ENCODE measurements around the gene PRKCZ.

The PRKCZ gene

GRCh38 chr1:2049718-2050431 is at the start of gene PRKCZ:
Gene PRKCZ, plus strand, starts transcription at chr1:2050411. Its CDS starts 220 bp downstream, at chr1:2050631.
- DNase-seq = no peak

DNA sequence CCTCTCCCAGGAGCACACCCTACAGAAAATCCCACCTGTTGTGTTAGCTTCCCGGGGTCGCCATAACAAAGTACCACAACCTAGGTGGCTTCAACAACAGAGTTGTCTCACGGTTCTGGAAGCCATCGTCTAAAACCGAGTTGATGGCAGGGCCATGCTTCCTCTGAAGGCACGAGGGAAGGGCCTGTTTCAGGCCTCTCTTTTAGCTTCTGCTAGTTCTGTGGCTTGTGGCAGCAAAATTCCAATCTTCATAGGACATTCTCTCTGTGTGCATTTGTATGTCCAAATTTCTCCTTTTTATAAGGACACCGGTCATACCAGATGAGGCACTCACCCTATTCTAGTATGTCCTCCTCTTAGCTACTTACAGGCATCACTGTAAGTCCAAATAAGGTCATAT is 49.8 kb upstream of the PRKCZ start:
- DNase-seq = no peak

DNA sequence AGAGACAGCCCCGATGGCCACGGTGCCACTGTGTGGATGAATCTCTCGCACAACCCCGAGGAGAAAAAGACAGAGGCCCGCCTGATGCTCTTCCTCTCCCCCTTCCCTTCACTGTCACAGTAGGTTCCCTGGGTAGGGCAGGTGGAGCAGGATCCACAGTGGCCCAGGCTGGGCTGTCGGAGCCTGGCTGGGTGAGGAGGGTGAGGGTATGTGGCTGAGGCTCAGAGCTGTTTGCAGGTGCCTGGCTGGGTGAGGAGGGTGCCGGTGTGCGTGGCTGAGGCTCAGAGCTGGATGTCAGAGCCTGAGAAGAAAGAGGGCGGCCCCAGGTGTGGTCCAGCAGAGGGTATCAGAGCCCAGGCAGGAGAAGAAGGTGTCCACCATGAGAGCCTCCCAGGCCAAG is 49.4 kb upstream of the PRKCZ start:
- no peak for DNase-seq

DNA sequence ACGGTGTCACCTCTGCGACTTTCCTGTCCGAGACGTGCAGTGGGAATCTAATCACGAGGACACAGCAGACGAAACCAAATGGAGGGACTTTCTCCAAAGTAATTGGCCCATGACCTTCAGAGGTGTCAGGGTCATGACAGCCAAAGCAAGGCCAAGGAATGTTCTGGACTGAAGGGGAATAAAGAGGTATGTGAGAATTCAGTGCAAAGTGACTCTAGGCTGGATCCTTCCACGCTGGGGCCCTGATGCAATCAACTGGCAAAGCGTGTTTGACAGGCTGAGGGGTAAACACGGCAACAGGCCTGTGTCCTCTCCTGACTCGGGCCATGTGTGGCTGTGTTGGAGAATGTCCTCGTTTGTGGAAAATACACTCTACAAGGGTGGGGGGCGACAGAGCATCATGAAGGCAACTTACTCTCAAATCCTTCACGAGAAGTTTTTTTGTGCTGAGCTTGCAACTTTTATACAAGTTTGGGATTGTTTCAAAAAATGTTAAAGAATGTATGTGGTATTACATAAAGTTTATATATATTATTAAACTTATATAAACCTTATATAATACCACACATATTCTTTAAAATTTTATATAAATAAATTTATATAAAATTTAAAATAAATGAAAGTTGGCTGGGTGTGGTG is 48.3 kb upstream of the PRKCZ start:
- no peak for DNase-seq

DNA sequence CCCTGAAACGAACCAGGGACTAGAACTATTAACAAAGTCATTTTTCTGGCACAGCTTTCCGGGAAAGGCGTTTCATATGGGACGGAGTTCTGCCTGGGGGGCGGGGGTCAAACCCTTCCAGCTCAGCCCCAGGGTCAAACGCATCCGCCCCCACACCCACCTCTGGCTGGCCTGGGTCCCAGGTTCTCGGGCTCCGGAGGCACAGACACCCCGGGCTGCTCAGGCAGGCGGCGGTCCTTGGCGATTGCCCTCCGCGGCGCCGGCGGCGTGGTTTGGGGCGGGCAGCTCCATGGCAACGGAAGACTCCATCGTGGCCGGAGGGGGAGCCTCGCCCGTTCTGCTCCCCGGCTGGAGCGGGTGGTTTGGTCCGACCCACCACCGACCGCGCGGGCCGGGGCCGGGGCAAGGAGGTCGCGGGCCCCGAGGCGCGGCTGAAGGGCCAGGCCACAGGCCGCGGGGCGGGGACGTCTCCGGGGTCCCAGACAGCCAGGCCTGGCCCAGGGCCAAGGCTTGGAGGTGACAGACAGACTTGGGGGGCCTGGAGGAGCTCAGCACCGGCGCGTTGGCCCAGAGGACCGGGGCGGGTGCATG is 46.6 kb upstream of the PRKCZ start, which contains the start of gene CFAP74:
Gene CFAP74 (minus strand): TSS at position 246 of the 591 bp plus-strand sequence. CDS start 12,830 bp downstream, outside the sequence.
- peak; percentile 27 for DNase-seq

DNA sequence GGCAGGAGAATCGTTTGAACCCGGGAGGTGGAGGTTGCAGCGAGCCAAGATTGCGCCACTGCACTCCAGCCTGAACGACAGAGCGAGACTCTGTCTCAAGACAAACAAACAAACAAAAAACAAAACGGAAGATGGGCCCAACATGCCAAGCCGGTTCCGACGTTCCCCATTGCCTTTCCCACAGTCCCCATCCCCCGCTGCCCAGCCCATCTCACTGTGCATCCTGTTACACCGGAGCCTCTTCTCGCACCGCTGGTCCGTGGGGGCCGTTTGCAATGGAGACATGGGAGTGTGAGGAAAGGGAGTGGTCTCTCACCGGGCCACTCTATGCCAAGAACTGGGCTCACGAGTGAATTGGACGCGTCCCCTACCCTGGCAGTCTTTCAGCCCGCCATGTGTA is 45.4 kb upstream of the PRKCZ start:
- no peak for DNase-seq

- DNase-seq = no peak
Measured at GRCh38 chr1:2009101-2010053, 40.8 kb upstream of the PRKCZ start.

- DNase-seq = no peak
Measured at GRCh38 chr1:2014181-2014580, 36.0 kb upstream of the PRKCZ start.

GRCh38 chr1:2014741-2015735 is 35.2 kb upstream of the PRKCZ start:
- DNase-seq = no peak

- no peak for DNase-seq
Measured at GRCh38 chr1:2016123-2016522, 34.1 kb upstream of the PRKCZ start.

DNA sequence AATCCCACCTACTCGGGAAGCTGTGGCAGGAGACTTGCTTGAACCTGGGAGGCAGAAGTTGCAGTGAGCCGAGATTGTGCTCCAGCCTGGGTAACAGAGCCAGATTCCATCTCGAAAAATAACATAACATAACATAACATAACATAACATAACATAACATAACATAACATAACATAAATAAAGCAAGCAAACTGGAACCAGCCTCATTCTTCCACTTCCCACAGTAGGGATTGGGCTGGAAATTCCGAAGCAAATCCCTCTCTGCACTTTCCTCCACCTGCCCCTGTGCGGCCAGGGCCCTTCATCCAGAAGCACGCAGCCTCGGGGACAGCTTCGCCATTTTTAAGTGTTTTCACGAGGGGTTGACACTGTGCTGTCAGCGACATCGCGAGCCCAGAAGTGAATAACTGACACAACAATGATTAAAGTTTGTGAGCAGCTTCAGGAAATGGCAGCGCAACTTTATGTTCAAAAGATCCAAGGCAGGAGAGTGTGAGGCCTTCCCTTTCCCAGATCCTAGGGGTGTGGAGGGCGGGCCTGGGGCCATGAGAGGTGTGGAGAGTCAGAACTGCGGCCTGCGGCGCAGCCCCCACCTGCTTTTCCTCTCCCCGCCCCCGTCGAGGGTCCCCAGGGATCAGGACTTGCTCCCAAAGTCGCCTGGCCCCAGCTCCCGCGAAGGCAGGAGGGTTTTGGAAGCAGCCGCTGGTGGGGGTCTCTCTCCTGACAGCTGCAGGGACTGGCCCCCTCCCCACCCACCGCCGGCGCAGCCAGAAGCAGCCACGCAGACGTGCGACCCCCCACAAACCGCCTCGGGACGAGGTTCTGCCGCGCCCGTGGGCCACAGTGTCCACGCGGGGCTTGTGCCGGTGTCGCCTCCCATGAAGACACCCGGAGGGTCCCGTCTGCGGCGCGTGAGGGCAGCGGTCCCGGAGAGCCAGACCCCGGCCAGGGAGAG is 31.7 kb upstream of the PRKCZ start:
- no peak for DNase-seq

DNA sequence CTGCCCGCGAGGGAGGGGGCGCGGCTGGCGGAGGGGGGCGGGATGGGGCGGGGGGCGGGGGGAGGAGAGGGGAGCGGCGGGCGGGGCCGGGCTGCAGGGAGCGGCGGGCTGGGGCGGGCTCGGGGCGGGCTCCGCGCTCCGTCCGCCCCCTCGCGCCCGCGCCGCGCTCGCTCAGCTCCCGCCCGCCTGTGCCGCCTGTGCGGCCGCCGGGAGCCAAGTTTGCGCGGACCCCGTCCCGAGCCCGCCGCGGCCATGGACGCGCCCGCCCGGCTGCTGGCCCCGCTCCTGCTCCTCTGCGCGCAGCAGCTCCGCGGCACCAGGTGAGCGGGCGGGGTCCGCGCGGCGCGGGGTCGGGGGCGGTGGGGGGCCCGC is 31.1 kb upstream of the PRKCZ start, which contains the start of gene GABRD:
Gene GABRD (plus strand): TSS at position 174 of the 372 bp plus-strand sequence. CDS start 79 bp downstream, at position 253.
- DNase-seq = no peak

- no peak for DNase-seq
Measured at GRCh38 chr1:2019571-2020309, 30.5 kb upstream of the PRKCZ start.

DNA sequence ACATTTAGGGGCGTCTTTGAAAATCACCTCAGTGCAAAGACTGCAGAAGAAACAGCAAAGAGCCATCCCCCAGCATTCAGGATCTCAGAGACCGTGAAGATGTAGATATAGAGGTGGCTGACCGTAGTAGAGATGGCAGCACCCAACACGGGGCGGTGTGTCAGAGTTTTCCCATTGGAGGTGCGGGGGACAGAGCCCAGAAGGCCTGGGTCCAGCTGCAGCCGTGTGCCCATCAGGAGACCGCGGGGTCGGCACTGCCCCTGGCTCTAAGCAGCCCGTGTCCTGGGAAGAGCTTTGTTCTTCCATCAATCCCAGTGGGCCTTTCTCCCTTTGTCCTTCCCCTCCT is 29.9 kb upstream of the PRKCZ start:
- DNase-seq = no peak

GRCh38 chr1:2021550-2021949 is 28.7 kb upstream of the PRKCZ start:
- DNase-seq = no peak

DNA sequence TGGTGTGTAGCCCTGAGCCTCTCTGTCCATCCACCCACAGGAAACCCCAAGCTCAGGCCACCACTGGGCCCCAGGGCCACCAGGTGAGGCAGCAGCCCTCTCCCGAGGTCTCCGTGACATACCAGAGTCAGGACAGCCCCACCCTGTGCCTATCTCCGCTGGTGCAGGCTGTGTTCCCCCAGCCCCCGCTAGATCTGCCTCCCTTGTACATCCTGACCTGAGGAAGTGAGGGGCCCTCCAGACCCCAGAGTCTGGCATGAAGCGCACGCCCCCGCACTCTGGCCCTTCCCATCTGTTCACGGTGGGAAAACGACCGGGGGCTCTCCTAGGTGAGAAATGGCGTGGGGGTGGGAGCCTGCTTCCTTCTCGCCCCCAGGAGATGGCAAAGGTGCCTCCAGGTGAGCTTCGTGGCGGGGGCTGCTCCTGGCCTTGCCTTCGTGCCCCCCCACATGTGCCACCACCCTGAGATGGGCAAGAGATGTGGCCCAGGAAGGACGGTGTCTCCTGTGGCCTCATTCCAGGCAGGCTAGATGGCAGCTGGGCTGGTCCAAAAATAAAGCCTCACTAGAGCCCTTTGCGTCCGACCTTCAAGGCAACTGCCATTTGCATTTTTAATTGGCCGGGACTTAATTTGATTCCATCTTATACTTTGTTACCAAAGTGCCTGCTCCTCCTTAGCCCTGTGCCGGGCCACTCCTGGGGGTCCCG is 28.0 kb upstream of the PRKCZ start:
- no peak for DNase-seq

DNA sequence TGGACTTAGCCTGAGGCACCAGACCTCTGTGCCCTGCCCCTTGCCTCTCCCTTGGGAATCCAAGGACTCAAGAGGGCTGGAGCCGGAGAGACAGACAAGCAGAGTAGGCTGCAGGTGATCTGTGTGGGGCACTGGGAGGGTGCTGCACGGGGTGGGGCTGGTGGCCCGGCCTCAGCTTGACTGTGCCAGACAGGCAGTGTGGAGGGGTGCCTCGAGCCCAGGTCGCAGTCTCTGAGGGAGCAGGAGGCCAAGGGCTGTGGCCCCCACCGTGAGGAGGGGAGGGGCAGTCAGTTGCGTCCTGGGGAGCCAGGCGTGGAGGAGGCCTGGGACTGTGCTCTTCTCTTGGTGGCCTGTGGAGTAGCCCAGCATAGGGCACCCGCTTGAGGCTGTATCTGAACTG is 27.0 kb upstream of the PRKCZ start:
- no peak for DNase-seq

- DNase-seq = no peak
Measured at GRCh38 chr1:2024451-2024850, 25.8 kb upstream of the PRKCZ start.

GRCh38 chr1:2024887-2025286 is 25.3 kb upstream of the PRKCZ start:
- no peak for DNase-seq
